H9 (cell line): ENCODE measurements around the gene EEIG2. TPM values are rescaled to one million over a fixed set of nuclear protein-coding genes. Genes with fewer than 3 reads are reported as not detected.

Experiments used
- DNase-seq: peaks from one replicate; pipeline ENCODE4 v3.0.0-alpha.2; 2017
- H2AFZ ChIP-seq: one replicate; pipeline ENCODE4 v1.6.1; 2013; ENCODE audit warnings: mild to moderate bottlenecking, low read length, control low read depth, moderate library complexity
- H2AK5ac ChIP-seq: 2 replicates; pipeline ENCODE4 v1.6.1; 2013; ENCODE audit warnings: low read length, control low read depth, mixed read lengths; ENCODE audit not compliant: insufficient read length
- H2BK120ac ChIP-seq: one replicate; pipeline ENCODE4 v1.6.1; 2013; ENCODE audit warnings: low read depth, mild to moderate bottlenecking, low read length, control low read depth, inconsistent platforms; ENCODE audit not compliant: poor library complexity, severe bottlenecking
- H2BK12ac ChIP-seq: 2 replicates; pipeline ENCODE4 v1.6.1; 2013; ENCODE audit warnings: low read length, control low read depth, mixed read lengths, low read depth; ENCODE audit not compliant: insufficient read length
- H2BK15ac ChIP-seq: 2 replicates; pipeline ENCODE4 v1.6.1; 2013; ENCODE audit warnings: low read depth, low read length, control low read depth
- H2BK20ac ChIP-seq: one replicate; pipeline ENCODE4 v1.6.1; 2013; ENCODE audit warnings: low read depth, mild to moderate bottlenecking, low read length, control low read depth, inconsistent platforms; ENCODE audit not compliant: poor library complexity, severe bottlenecking
- H2BK5ac ChIP-seq: 2 replicates; pipeline ENCODE4 v1.6.1; 2013; ENCODE audit warnings: low read length, control low read depth, mixed read lengths; ENCODE audit not compliant: insufficient read length
- H3K14ac ChIP-seq: 2 replicates; pipeline ENCODE4 v1.6.1; 2013; ENCODE audit warnings: low read length, control low read depth; ENCODE audit not compliant: insufficient read depth
- H3K18ac ChIP-seq: 2 replicates; pipeline ENCODE4 v1.6.1; 2013; ENCODE audit warnings: low read depth, mild to moderate bottlenecking, mixed read lengths, low read length, control low read depth; ENCODE audit not compliant: insufficient read length
- H3K23ac ChIP-seq: 2 replicates; pipeline ENCODE4 v1.6.1; 2013; ENCODE audit warnings: low read length, control low read depth, mixed read lengths, low read depth; ENCODE audit not compliant: insufficient read length
- H3K23me2 ChIP-seq: 2 replicates; pipeline ENCODE4 v1.6.1; 2013; ENCODE audit warnings: low read depth, mild to moderate bottlenecking, mixed read lengths, low read length, control low read depth; ENCODE audit not compliant: insufficient read length, poor library complexity, severe bottlenecking
- H3K27ac ChIP-seq: 2 replicates; pipeline ENCODE4 v1.5.1; 2013; ENCODE audit warnings: low read length, control low read depth, mixed read lengths, low read depth; ENCODE audit not compliant: insufficient read length
- H3K27me3 ChIP-seq: 2 replicates; pipeline ENCODE4 v1.6.1; 2013; ENCODE audit warnings: low read length, control low read depth, inconsistent platforms; ENCODE audit not compliant: insufficient read depth
- H3K4ac ChIP-seq: 2 replicates; pipeline ENCODE4 v1.6.1; 2013; ENCODE audit warnings: low read depth, mild to moderate bottlenecking, control low read depth, inconsistent platforms, low read length, moderate library complexity
- H3K4me1 ChIP-seq: 2 replicates; pipeline ENCODE4 v1.6.1; 2013; ENCODE audit warnings: low read length, control low read depth, inconsistent platforms; ENCODE audit not compliant: insufficient read depth
- H3K4me2 ChIP-seq: 2 replicates; pipeline ENCODE4 v1.6.1; 2013; ENCODE audit warnings: low read length, control low read depth, mixed read lengths; ENCODE audit not compliant: insufficient read length, insufficient read depth
- H3K56ac ChIP-seq: 2 replicates; pipeline ENCODE4 v1.6.1; 2013; ENCODE audit warnings: low read depth, mild to moderate bottlenecking, mixed read lengths, low read length, control low read depth; ENCODE audit not compliant: insufficient read length
- H3K79me1 ChIP-seq: 2 replicates; pipeline ENCODE4 v1.6.1; 2013; ENCODE audit warnings: low read depth, mild to moderate bottlenecking, moderate library complexity, low read length, control low read depth, inconsistent platforms; ENCODE audit not compliant: insufficient read depth, poor library complexity, severe bottlenecking
- H3K79me2 ChIP-seq: 2 replicates; pipeline ENCODE4 v1.6.1; 2013; ENCODE audit warnings: low read length, control low read depth, inconsistent platforms; ENCODE audit not compliant: insufficient read depth
- H3K9ac ChIP-seq: 2 replicates; pipeline ENCODE4 v1.6.1; 2013; ENCODE audit warnings: low read length, control low read depth, mixed read lengths; ENCODE audit not compliant: insufficient read length; ENCODE audit errors: extremely low read depth
- H3K9me3 ChIP-seq: one replicate; pipeline ENCODE4 v1.6.1; 2013; ENCODE audit warnings: low read depth, low read length, inconsistent platforms; ENCODE audit not compliant: control insufficient read depth
- H3T11ph ChIP-seq: one replicate; pipeline ENCODE4 v1.6.1; 2013; ENCODE audit warnings: mild to moderate bottlenecking, low read length, control low read depth, inconsistent platforms
- H4K20me1 ChIP-seq: one replicate; pipeline ENCODE4 v1.6.1; 2013; ENCODE audit not compliant: control insufficient read depth, insufficient read length, insufficient read depth
- H4K5ac ChIP-seq: 2 replicates; pipeline ENCODE4 v1.6.1; 2013; ENCODE audit warnings: low read depth, mild to moderate bottlenecking, mixed read lengths, low read length, control low read depth; ENCODE audit not compliant: insufficient read length
- H4K8ac ChIP-seq: replicated peaks from 2 replicates; pipeline ENCODE4 v1.6.1; 2013; ENCODE audit warnings: low read length, control low read depth, mixed read lengths, low read depth; ENCODE audit not compliant: insufficient read length
- H4K91ac ChIP-seq: 2 replicates; pipeline ENCODE4 v1.6.1; 2013; ENCODE audit warnings: low read depth, mild to moderate bottlenecking, moderate library complexity, mixed read lengths, low read length, control low read depth; ENCODE audit not compliant: insufficient read length
- H3K27ac Mint-ChIP-seq, 3 experiments: 2 replicates in 2 of 3; 3 replicates in 1 of 3; pipeline ENCODE4 v1.8.0; 2020 to 2021; ENCODE audit warnings: mixed read lengths in 3 of 3, mild to moderate bottlenecking in 1 of 3, moderate library complexity in 1 of 3
- H3K27me3 Mint-ChIP-seq: 2 replicates; pipeline ENCODE4 v1.8.0; 2021; ENCODE audit warnings: low read depth, mild to moderate bottlenecking, moderate library complexity, mixed read lengths
- H3K36me3 Mint-ChIP-seq, 3 experiments: 2 replicates in 2 of 3; 3 replicates in 1 of 3; pipeline ENCODE4 v1.8.0; 2020 to 2021; ENCODE audit warnings: low read depth in 3 of 3, mixed read lengths in 3 of 3; ENCODE audit not compliant: insufficient read depth in 1 of 3
- H3K4me1 Mint-ChIP-seq, 2 experiments: 2 replicates each; pipeline ENCODE4 v1.8.0; 2020; ENCODE audit warnings: mixed read lengths in 2 of 2
- H3K4me3 Mint-ChIP-seq, 2 experiments: 2 replicates in 1 of 2; 3 replicates in 1 of 2; pipeline ENCODE4 v1.8.0; 2020 to 2021; ENCODE audit warnings: mild to moderate bottlenecking in 2 of 2, mixed read lengths in 2 of 2, moderate library complexity in 1 of 2
- H3K9me3 Mint-ChIP-seq, 2 experiments: 2 replicates in 1 of 2; 3 replicates in 1 of 2; pipeline ENCODE4 v1.8.0; 2020; ENCODE audit warnings: mild to moderate bottlenecking in 2 of 2, mixed read lengths in 2 of 2, moderate library complexity in 1 of 2
- WGBS: extraction: QIAGEN DNeasy Blood & Tissue Kit; methylation state at CpG from one replicate; pipeline ENCODE4 v1.1.7; 2013; ENCODE audit warnings: missing lambda C conversion rate, low lambda C conversion rate, mixed read lengths; ENCODE audit not compliant: insufficient read length; ENCODE audit errors: extremely low coverage; 5-methylcytosine and 5-hydroxymethylcytosine counted together
- total RNA-seq: library from RNA; stranded (reverse); gene quantifications from 2 replicates; pipeline ENCODE4 v1.2.1, GENCODE V29; 2021
- TF ChIP-seq, protein P1 (sequence below): fragments of 200-600 bp; sonication (generic); conservative IDR thresholded peaks from 3 replicates; pipeline ENCODE4 v1.8.0; 2021; ENCODE audit warnings: antibody characterized with exemption, mild to moderate bottlenecking

Gene EEIG2
- total RNA-seq, 1 experiment from 2014 or later, result 17.0 TPM

GRCh38 chr1:108563808-108564207 lies 3.9 kb downstream of the EEIG2 start:
- Histone ChIP-seq H4K20me1 (no peaks in the 10 kb centered on the region), H2BK5ac (no peak overlapping the region), H3K9ac (no peak overlapping the region), H3K14ac (no peak overlapping the region), H4K91ac (no peak overlapping the region), H3K18ac (no peak overlapping the region), H4K5ac (no peak overlapping the region), H3K27me3 (no peaks in the 10 kb centered on the region), H2BK120ac (no peak overlapping the region), H3T11ph (no peak overlapping the region), H3K23ac (no peak overlapping the region), H3K79me1 (no peaks in the 10 kb centered on the region), H2BK12ac (no peak overlapping the region), H2AFZ (no peak overlapping the region), H3K9me3 (no peaks in the 10 kb centered on the region), H4K8ac (no peak overlapping the region), H3K23me2 (peaks cover 6% of the 10 kb centered on the region), H2BK20ac (no peak overlapping the region), H3K4me1 (no peaks in the 10 kb centered on the region), H3K79me2 (peaks cover 6% of the 10 kb centered on the region; the same call in 1 of the 2 replicates), H2AK5ac (no peak overlapping the region), H2BK15ac (no peak overlapping the region), H3K4me2 (no peak overlapping the region), H3K4ac (no peak overlapping the region), H3K27ac (no peak overlapping the region), H3K56ac (no peak overlapping the region)
- no peak for DNase-seq
- H3K4me3 Mint-ChIP-seq, result no peak overlapping the region
- no peaks in the 10 kb centered on the region; a peak in 1 of 7 replicates for H3K36me3 Mint-ChIP-seq
- H3K4me1 Mint-ChIP-seq, result peaks cover 25 to 29% of the 10 kb centered on the region in 2 experiments
- no CpG with 5 or more reads among the region's 1 CpG for WGBS
- TF ChIP-seq, protein P1, sequence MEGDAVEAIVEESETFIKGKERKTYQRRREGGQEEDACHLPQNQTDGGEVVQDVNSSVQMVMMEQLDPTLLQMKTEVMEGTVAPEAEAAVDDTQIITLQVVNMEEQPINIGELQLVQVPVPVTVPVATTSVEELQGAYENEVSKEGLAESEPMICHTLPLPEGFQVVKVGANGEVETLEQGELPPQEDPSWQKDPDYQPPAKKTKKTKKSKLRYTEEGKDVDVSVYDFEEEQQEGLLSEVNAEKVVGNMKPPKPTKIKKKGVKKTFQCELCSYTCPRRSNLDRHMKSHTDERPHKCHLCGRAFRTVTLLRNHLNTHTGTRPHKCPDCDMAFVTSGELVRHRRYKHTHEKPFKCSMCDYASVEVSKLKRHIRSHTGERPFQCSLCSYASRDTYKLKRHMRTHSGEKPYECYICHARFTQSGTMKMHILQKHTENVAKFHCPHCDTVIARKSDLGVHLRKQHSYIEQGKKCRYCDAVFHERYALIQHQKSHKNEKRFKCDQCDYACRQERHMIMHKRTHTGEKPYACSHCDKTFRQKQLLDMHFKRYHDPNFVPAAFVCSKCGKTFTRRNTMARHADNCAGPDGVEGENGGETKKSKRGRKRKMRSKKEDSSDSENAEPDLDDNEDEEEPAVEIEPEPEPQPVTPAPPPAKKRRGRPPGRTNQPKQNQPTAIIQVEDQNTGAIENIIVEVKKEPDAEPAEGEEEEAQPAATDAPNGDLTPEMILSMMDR, result no peak
- no peaks in the 10 kb centered on the region for H3K9me3 Mint-ChIP-seq
- H3K27ac Mint-ChIP-seq, result no peak overlapping the region
- no peaks in the 10 kb centered on the region for H3K27me3 Mint-ChIP-seq
